Transverse colon (tissue), 4 donors: Measurements from ENCODE around the gene CNPY2.

Experiments
- EP300 ChIP-seq: sonication (generic); formaldehyde crosslinking; IDR thresholded peaks from one replicate; pipeline ENCODE4 v1.6.1; 2017; ENCODE audit warnings: antibody characterized with exemption, low read depth
- POLR2A ChIP-seq: fragments of 450-650 bp; IDR thresholded peaks from one replicate; pipeline ENCODE4 v1.6.1; 2016; ENCODE audit warnings: antibody characterized with exemption, mild to moderate bottlenecking, moderate library complexity
- POLR2AphosphoS5 ChIP-seq, 3 donors: sonication (generic); formaldehyde crosslinking; IDR thresholded peaks; one replicate each; pipeline ENCODE4 v1.6.1; 2016; ENCODE audit warnings: antibody characterized with exemption in 3 of 3
- TF ChIP-seq, protein P1 (sequence below), 5 experiments: fragments of 200-600 bp in 3 of 5; fragments of 450-650 bp in 2 of 5; sonication (generic) in 3 of 5; IDR thresholded peaks; 1 replicate in 2 of 5; 2 replicates in 3 of 5; pipeline ENCODE4 v1.5.1; 2016 to 2017; ENCODE audit warnings: antibody characterized with exemption in 5 of 5, inconsistent platforms in 3 of 5, mild to moderate bottlenecking in 2 of 5, moderate library complexity in 1 of 5

DNA sequence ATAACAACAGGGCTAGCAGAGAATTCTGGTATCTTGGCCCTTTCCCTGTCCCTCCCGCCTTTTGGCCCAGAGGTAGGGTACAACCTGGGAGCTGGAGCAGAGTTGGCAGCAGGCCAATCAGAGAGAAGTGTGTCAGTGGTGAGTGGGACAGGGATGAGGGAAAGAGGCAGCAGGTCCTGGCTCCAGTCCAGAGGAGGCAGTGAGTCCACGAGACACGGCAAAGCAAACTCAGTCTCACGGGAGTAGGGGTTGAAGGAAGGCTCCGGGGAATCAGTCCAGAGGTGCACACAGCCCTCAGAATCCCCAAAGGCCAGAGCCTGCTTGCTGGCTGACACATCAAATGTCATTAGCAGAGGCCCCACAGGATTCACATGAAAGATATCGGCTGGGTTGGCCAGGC lies 10.7 kb upstream of the CNPY2 start:
- TF ChIP-seq POLR2A: no peak
- TF ChIP-seq, protein P1, sequence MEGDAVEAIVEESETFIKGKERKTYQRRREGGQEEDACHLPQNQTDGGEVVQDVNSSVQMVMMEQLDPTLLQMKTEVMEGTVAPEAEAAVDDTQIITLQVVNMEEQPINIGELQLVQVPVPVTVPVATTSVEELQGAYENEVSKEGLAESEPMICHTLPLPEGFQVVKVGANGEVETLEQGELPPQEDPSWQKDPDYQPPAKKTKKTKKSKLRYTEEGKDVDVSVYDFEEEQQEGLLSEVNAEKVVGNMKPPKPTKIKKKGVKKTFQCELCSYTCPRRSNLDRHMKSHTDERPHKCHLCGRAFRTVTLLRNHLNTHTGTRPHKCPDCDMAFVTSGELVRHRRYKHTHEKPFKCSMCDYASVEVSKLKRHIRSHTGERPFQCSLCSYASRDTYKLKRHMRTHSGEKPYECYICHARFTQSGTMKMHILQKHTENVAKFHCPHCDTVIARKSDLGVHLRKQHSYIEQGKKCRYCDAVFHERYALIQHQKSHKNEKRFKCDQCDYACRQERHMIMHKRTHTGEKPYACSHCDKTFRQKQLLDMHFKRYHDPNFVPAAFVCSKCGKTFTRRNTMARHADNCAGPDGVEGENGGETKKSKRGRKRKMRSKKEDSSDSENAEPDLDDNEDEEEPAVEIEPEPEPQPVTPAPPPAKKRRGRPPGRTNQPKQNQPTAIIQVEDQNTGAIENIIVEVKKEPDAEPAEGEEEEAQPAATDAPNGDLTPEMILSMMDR (IDR thresholded peaks at IDR 0.05): no peak
- TF ChIP-seq POLR2AphosphoS5 (IDR thresholded peaks at IDR 0.05): no peak
- no peak for TF ChIP-seq EP300
